Iris pigment epithelial cell (primary cell): ENCODE data around the gene ASAP2.

ENCODE experiments used
- DNase-seq: peaks from one replicate; pipeline ENCODE4 v3.0.0-alpha.2; 2011; ENCODE audit warnings: low read depth

ASAP2 gene

GRCh38 chr2:9403924-9404323, 197.3 kb downstream of the ASAP2 start:
- DNase-seq, result peak; percentile 91

GRCh38 chr2:9404451-9404850, 197.8 kb downstream of the ASAP2 start:
- DNase-seq, result no peak

GRCh38 chr2:9405636-9406035, 199.0 kb downstream of the ASAP2 start:
- DNase-seq, result peak; percentile 49

- no peak for DNase-seq
These were observed 200.1 kb downstream of the ASAP2 start for GRCh38 chr2:9406529-9407362.

- DNase-seq, result peak; percentile 78
These were observed 200.8 kb downstream of the ASAP2 start for GRCh38 chr2:9407363-9407811.

- DNase-seq, result no peak
These were observed 202.1 kb downstream of the ASAP2 start for GRCh38 chr2:9408641-9409151.

GRCh38 chr2:9410108-9410507, 203.5 kb downstream of the ASAP2 start:
- no peak for DNase-seq

- DNase-seq, result no peak
These were observed 206.2 kb downstream of the ASAP2 start for GRCh38 chr2:9412781-9413180.

- DNase-seq, result no peak
These were observed 209.0 kb downstream of the ASAP2 start for GRCh38 chr2:9415516-9416169.

- DNase-seq, result no peak
These were observed 209.8 kb downstream of the ASAP2 start for GRCh38 chr2:9416267-9416961.

GRCh38 chr2:9416962-9417316, 210.3 kb downstream of the ASAP2 start:
- DNase-seq, result no peak

GRCh38 chr2:9417725-9418124, 211.1 kb downstream of the ASAP2 start:
- no peak for DNase-seq

- no peak for DNase-seq
These were observed 212.1 kb downstream of the ASAP2 start for GRCh38 chr2:9418746-9419145.

GRCh38 chr2:9419541-9419940, 212.9 kb downstream of the ASAP2 start:
- no peak for DNase-seq

- DNase-seq, result no peak
These were observed 213.9 kb downstream of the ASAP2 start for GRCh38 chr2:9420495-9420894.

GRCh38 chr2:9422321-9423099, 215.9 kb downstream of the ASAP2 start:
- DNase-seq, result peak; percentile 39

GRCh38 chr2:9423100-9423921, 216.7 kb downstream of the ASAP2 start, which contains the start of the genes CPSF3 and ITGB1BP1:
CPSF3 (plus strand) TSS chr2:9423654; CDS start chr2:9423774, 120 bp downstream.
ITGB1BP1 (minus strand) TSS chr2:9423528; CDS start chr2:9418697, 4,831 bp downstream.
- DNase-seq, result peak; percentile 97

GRCh38 chr2:9423922-9424272, 217.3 kb downstream of the ASAP2 start:
- peak; percentile 59 for DNase-seq

- no peak for DNase-seq
These were observed 218.0 kb downstream of the ASAP2 start for GRCh38 chr2:9424447-9425164.

GRCh38 chr2:9428965-9429577, 222.5 kb downstream of the ASAP2 start:
- DNase-seq, result no peak
